ENCODE results near the gene SYNE2. TPM values are rescaled to one million over a fixed set of nuclear protein-coding genes. Genes with fewer than 3 reads are reported as not detected.

Gene SYNE2
- total and polyA plus RNA-seq, 2 of the 8 experiments (the other 6 are each of a cell fraction or from before 2014, with no cell fraction given): 32.6 to 46.1 TPM

GRCh38 chr14:63939006-63939270 lies 86.1 kb downstream of the SYNE2 start:
- WGBS, 2 experiments (ENCODE audit: extremely low coverage in 1 of 2, insufficient coverage in 1 of 2, insufficient read length in 1 of 2, insufficient replicate concordance in 2 of 2, low coverage in 1 of 2, low lambda C conversion rate in 2 of 2, missing lambda C conversion rate in 1 of 2): 67% methylated on average over 1 of the region's 1 CpG; no CpG with 5 or more reads in 1 of the 2 experiments
- Histone ChIP-seq H4K5ac (ENCODE audit: insufficient read length, low read depth, low read length) (no peak overlapping the region), H2BK20ac (ENCODE audit: low read length) (no peak overlapping the region), H3K79me1 (ENCODE audit: low read depth, low read length) (no peaks in the 10 kb centered on the region), H3K9ac (replicated peaks in 1 of 4; ENCODE audit: extremely low read depth in 1 of 4, low read depth in 3 of 4, low read length in 3 of 4) (no peak overlapping the region), H3K4me1 (replicated peaks in 1 of 4; ENCODE audit: control insufficient read depth in 3 of 4, insufficient read depth in 4 of 4, low read length in 3 of 4) (peaks cover 0 to 3% (median 0%) of the 10 kb centered on the region in 4 experiments; a peak in 1 of 7 replicates), H3K56ac (replicated peaks; ENCODE audit: insufficient read length, low read depth, low read length) (no peak overlapping the region), H3K4ac (replicated peaks; ENCODE audit: insufficient read length, low read depth, low read length) (no peak overlapping the region), H3K18ac (ENCODE audit: extremely low read depth, low read length) (no peak overlapping the region), H3K4me3 (ENCODE audit: extremely low read depth in 1 of 4, insufficient read depth in 2 of 4, low read depth in 3 of 4, low read length in 4 of 4) (no peak overlapping the region), H3K27me3 (replicated peaks in 1 of 4; ENCODE audit: control insufficient read depth in 3 of 4, extremely low read depth in 1 of 4, insufficient read depth in 3 of 4, low read length in 3 of 4) (no peaks in the 10 kb centered on the region; a peak in 1 of 7 replicates), H3K14ac (ENCODE audit: insufficient read length) (no peak overlapping the region), H3K23me2 (ENCODE audit: low read depth, low read length) (peaks cover 3% of the 10 kb centered on the region; the same call in 1 of the 2 replicates), H2BK12ac (ENCODE audit: low read depth, low read length) (no peak overlapping the region), H2BK15ac (ENCODE audit: low read length) (no peak overlapping the region), H3K27ac (ENCODE audit: low read depth, low read length) (no peak overlapping the region), H3K23ac (ENCODE audit: insufficient read length) (no peak overlapping the region), H3K9me3 (ENCODE audit: insufficient read depth in 2 of 2, low read depth in 1 of 2, low read length in 1 of 2) (no peaks in the 10 kb centered on the region), H4K20me1 (replicated peaks in 1 of 2; ENCODE audit: control insufficient read depth in 1 of 2, insufficient read depth in 2 of 2, low read length in 2 of 2) (peaks cover 0 to 4% of the 10 kb centered on the region in 2 experiments), H4K8ac (ENCODE audit: extremely low read depth, insufficient read depth, low read length) (no peak overlapping the region), H2AK5ac (ENCODE audit: low read depth, low read length) (no peak overlapping the region), H2BK5ac (ENCODE audit: low read depth, low read length) (0 out of 2 replicates have a peak overlapping the region, but pooled peaks have one; percentile 26), H2AFZ (ENCODE audit: low read length) (no peak overlapping the region), H3K36me3 (ENCODE audit: control insufficient read depth in 2 of 4, insufficient read depth in 4 of 4, low read length in 3 of 4) (peaks cover 0 to 7% (median 3%) of the 10 kb centered on the region in 4 experiments; a peak in 3 of 8 replicates), H3K4me2 (ENCODE audit: insufficient read depth in 1 of 2, low read depth in 2 of 2, low read length in 2 of 2) (no peak overlapping the region), H2BK120ac (replicated peaks; ENCODE audit: low read depth, low read length) (no peak overlapping the region), H3K79me2 (ENCODE audit: control insufficient read depth in 1 of 2, insufficient read depth in 2 of 2, low read length in 2 of 2) (no peaks in the 10 kb centered on the region; a peak in 2 of 4 replicates), H4K91ac (replicated peaks; ENCODE audit: insufficient read length, low read length) (peak overlapping the region; percentile 19)
- ChIA-PET POLR2A (ENCODE audit: partially characterized antibody) (no interaction called here), CTCF (ENCODE audit: partially characterized antibody) (no interaction called here)
- no peak for FAIRE-seq
- no peak for DNase-seq (ENCODE audit: low read depth in 1 of 2, low spot score in 2 of 2)
- TF ChIP-seq CBX8 (IDR thresholded peaks at IDR 0.05; ENCODE audit: borderline replicate concordance, low read depth, low read length) (no peak), SRF (IDR thresholded peaks at IDR 0.05; ENCODE audit: low read depth, low read length) (no peak), ATF3 (IDR thresholded peaks at IDR 0.05; ENCODE audit: insufficient read depth, low read depth, low read length) (no peak), E2F6 (IDR thresholded peaks at IDR 0.05) (no peak), ZNF274 (IDR thresholded peaks at IDR 0.05; ENCODE audit: borderline replicate concordance, extremely low read depth, low read length) (no peak), YY1 (IDR thresholded peaks at IDR 0.05; ENCODE audit: low read depth, low read length) (no peak), MAX (IDR thresholded peaks at IDR 0.05) (no peak), BCL11A (IDR thresholded peaks at IDR 0.05; ENCODE audit: low read depth in 2 of 2, low read length in 2 of 2) (no peak), JUN (IDR thresholded peaks at IDR 0.05; ENCODE audit: low read depth, low read length) (no peak), POLR2A (IDR thresholded peaks at IDR 0.05; ENCODE audit: control extremely low read depth in 1 of 2, low read depth in 2 of 2, low read length in 2 of 2) (no peak), BACH1 (IDR thresholded peaks at IDR 0.05; ENCODE audit: low read length) (no peak), TEAD4 (IDR thresholded peaks at IDR 0.05; ENCODE audit: low read depth, low read length) (no peak), CEBPB (IDR thresholded peaks at IDR 0.05; ENCODE audit: low read depth, low read length) (no peak), TAF7 (optimal IDR thresholded peaks at IDR 0.05; ENCODE audit: borderline replicate concordance, low read depth, low read length) (no peak), NANOG (IDR thresholded peaks at IDR 0.05; ENCODE audit: insufficient read depth, low read depth, low read length, poor library complexity, severe bottlenecking) (no peak)

Measured in H1 (cell line).